MM.1S (cell line): ENCODE data around the gene SPAM1.

Experiments
- CTCF ChIP-seq: fragments of 300-600 bp; sonication (generic); IDR thresholded peaks from 2 replicates; pipeline ENCODE4 v1.5.1; 2016; ENCODE audit warnings: antibody characterized with exemption, low read length, mixed read lengths
- EZH2 ChIP-seq: fragments of 300-600 bp; sonication (generic); optimal IDR thresholded peaks from 2 replicates; pipeline ENCODE3; 2017; ENCODE audit warnings: low read depth, mild to moderate bottlenecking, antibody characterized with exemption, low read length, mixed read lengths
- EZH2phosphoT487 ChIP-seq: fragments of 300-600 bp; sonication (generic); IDR thresholded peaks from 2 replicates; pipeline ENCODE4 v1.6.1; 2018; ENCODE audit warnings: antibody characterized with exemption, low read length

GRCh38 chr7:123879628-123880027, 45.4 kb upstream of the SPAM1 start:
- TF ChIP-seq CTCF (no peak), EZH2 (no peak), EZH2phosphoT487 (no peak)
